Gastrocnemius medialis (tissue), 4 donors: ENCODE data around the gene KDM5B. TPM values are rescaled to one million over a fixed set of nuclear protein-coding genes. Genes with fewer than 3 reads are reported as not detected.

Source experiments
- ATAC-seq, 2 donors: fragments of 150-250 bp; one replicate each; pipeline ENCODE4 v1.9.1; 2016
- DNase-seq, 2 donors: peaks; one replicate each; pipeline ENCODE4 v3.0.0-alpha.2; 2019
- H3K27ac ChIP-seq, 4 donors: fragments of 200-600 bp; sonication (generic); 1 replicate in 1 of 4; 2 replicates in 3 of 4; pipeline ENCODE4 v1.5.1; 2016 to 2018; ENCODE audit warnings: mild to moderate bottlenecking in 2 of 4, moderate library complexity in 1 of 4
- H3K27me3 ChIP-seq, 3 donors: fragments of 200-600 bp; sonication (generic) in 2 of 3; 1 replicate in 1 of 3; 2 replicates in 2 of 3; pipeline versions ENCODE4 v1.5.1 to v1.6.0; 2016 to 2019; ENCODE audit warnings: mild to moderate bottlenecking in 1 of 3, moderate library complexity in 1 of 3
- H3K36me3 ChIP-seq, 2 donors: fragments of 200-600 bp; sonication (generic) in 1 of 2; one replicate each; pipeline ENCODE4 v1.5.1; 2017 to 2018
- H3K4me1 ChIP-seq, 2 donors: fragments of 200-600 bp; sonication (generic) in 1 of 2; one replicate each; pipeline ENCODE4 v1.5.1; 2016 to 2017; ENCODE audit warnings: mild to moderate bottlenecking in 2 of 2
- H3K4me3 ChIP-seq, 4 donors: fragments of 200-600 bp; sonication (generic) in 3 of 4; 1 replicate in 1 of 4; 2 replicates in 3 of 4; pipeline ENCODE4 v1.5.1; 2016 to 2019; ENCODE audit warnings: mild to moderate bottlenecking in 2 of 4
- H3K9me3 ChIP-seq, 3 donors: fragments of 200-600 bp; sonication (generic) in 2 of 3; 1 replicate in 1 of 3; 2 replicates in 2 of 3; pipeline ENCODE4 v1.5.1; 2016 to 2019
- POLR2A ChIP-seq, 2 donors: fragments of 450-650 bp; IDR thresholded peaks; one replicate each; pipeline ENCODE4 v1.6.1; 2017; ENCODE audit warnings: antibody characterized with exemption in 2 of 2, mild to moderate bottlenecking in 2 of 2, moderate library complexity in 2 of 2
- in situ Hi-C, 4 donors: fragments of 200-750 bp; cut with MboI; loops; one replicate each; pipeline versions ENCODE4 v1.15.0 to v1.8.0; 2017; ENCODE audit warnings: low sequenced_read_pairs in 4 of 4
- intact Hi-C: fragments of 100-400 bp; cut with DNase I; formaldehyde crosslinking; loops from one replicate; pipeline ENCODE4 v1.15.1; 2023; ENCODE audit warnings: low total_unique reads
- total RNA-seq, 4 donors: library from RNA; depleted of rRNA; stranded (reverse); fragments of >200 nt; gene quantifications; one replicate each; pipeline versions ENCODE4 v1.1.0 to v1.2.3, GENCODE V29; 2016
- TF ChIP-seq, protein P1 (sequence below), 5 experiments: fragments of 450-650 bp in 3 of 5; fragments of 200-600 bp in 2 of 5; sonication (generic) in 2 of 5; IDR thresholded peaks in 4 of 5; conservative IDR thresholded peaks in 1 of 5; 1 replicate in 4 of 5; 2 replicates in 1 of 5; pipeline ENCODE4 v1.5.1; 2016 to 2019; ENCODE audit warnings: antibody characterized with exemption in 5 of 5, mild to moderate bottlenecking in 3 of 5, moderate library complexity in 3 of 5

Gene KDM5B
- total RNA-seq, 4 donors from 2014 or later, result 10.7 to 17.1 (median 13.7) TPM

- no peak for DNase-seq
- H3K4me3 ChIP-seq, result no peak overlapping the region
- in situ Hi-C loops, result no loop called here
- no peak for TF ChIP-seq POLR2A (IDR thresholded peaks at IDR 0.05)
- TF ChIP-seq, protein P1, sequence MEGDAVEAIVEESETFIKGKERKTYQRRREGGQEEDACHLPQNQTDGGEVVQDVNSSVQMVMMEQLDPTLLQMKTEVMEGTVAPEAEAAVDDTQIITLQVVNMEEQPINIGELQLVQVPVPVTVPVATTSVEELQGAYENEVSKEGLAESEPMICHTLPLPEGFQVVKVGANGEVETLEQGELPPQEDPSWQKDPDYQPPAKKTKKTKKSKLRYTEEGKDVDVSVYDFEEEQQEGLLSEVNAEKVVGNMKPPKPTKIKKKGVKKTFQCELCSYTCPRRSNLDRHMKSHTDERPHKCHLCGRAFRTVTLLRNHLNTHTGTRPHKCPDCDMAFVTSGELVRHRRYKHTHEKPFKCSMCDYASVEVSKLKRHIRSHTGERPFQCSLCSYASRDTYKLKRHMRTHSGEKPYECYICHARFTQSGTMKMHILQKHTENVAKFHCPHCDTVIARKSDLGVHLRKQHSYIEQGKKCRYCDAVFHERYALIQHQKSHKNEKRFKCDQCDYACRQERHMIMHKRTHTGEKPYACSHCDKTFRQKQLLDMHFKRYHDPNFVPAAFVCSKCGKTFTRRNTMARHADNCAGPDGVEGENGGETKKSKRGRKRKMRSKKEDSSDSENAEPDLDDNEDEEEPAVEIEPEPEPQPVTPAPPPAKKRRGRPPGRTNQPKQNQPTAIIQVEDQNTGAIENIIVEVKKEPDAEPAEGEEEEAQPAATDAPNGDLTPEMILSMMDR (IDR thresholded peaks at IDR 0.05 in 4 of 5, conservative IDR thresholded peaks at IDR 0.05 in 1 of 5), result no peak
- no peaks in the 10 kb centered on the region for H3K9me3 ChIP-seq
- intact Hi-C loops, result no loop called here
- no peak overlapping the region for H3K27ac ChIP-seq
- H3K27me3 ChIP-seq, result no peaks in the 10 kb centered on the region
- H3K36me3 ChIP-seq, result no peaks in the 10 kb centered on the region
- no peaks in the 10 kb centered on the region for H3K4me1 ChIP-seq
- ATAC-seq, result no peak
Measured at GRCh38 chr1:202818819-202819218, 10.6 kb upstream of the KDM5B start.

DNA sequence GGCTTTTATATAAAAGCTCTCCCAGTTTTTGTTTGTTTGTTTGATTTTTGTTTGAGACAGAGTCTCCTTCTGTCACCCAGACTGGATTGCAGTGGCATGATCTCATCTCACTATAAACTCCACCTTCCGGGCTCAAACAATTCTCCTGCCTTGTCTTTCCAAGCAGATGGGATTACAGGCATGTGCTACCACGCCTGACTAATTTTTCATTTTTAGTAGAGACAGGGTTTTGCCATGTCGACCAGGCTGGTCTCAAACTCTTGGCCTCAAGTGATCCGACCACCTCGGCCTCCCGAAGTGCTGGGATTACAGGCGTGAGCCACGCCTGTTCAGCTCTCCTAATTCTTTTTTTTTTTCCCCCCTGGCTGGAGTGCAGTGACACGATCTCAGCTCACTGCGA is 6.9 kb upstream of the KDM5B start:
- DNase-seq, result no peak
- ATAC-seq, result no peak
- Histone ChIP-seq H3K27ac (no peak overlapping the region), H3K4me1 (peaks cover 0 to 3% of the 10 kb centered on the region in 2 donors), H3K9me3 (no peaks in the 10 kb centered on the region), H3K27me3 (no peaks in the 10 kb centered on the region), H3K36me3 (no peaks in the 10 kb centered on the region), H3K4me3 (no peak overlapping the region)
- intact Hi-C loops (no loop called here), in situ Hi-C loops (no loop called here)
- no peak for TF ChIP-seq POLR2A (IDR thresholded peaks at IDR 0.05)
- TF ChIP-seq, protein P1 (IDR thresholded peaks at IDR 0.05 in 4 of 5, conservative IDR thresholded peaks at IDR 0.05 in 1 of 5), result no peak

DNA sequence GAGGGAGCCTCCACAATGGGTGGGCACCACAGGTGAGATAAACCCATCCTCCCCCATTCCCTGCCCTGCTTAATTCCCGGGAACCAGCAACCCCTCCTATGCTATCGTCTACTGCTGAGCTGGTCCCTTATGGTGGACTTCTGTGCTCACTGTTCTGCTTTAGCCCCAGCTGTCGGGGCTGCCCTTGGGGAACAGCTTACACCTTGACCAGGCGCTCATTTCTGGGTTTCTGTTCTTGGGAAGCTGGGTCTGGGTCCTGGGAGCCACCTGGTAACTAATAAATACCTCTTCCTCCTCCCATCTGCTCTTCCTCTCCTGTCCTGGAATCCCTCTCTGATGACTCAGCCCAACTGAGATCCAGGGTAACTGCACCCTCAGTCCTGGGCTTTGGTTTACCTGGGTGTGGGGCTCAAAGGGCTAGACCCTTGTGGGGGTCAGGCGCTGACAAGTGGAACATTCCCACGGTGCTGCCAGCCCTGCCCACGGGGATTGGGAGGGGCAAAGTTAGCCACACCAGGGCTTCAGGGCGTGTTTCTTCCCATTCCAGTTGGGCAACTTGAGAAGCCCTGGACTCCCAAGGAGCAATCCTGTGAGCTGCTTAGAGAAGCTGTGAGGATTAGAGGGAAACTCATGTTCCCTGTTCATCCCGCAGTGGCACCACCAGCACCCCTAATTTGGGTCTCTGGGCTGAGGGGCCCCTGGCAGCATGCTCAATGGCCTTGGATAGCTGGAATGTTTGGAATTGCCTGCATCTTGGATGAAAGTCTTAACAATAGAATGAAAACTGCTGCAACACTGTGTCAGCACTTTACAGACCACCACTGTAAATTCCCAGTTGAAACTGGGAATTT is 4.2 kb upstream of the KDM5B start:
- no peak overlapping the region for H3K4me3 ChIP-seq
- intact Hi-C loops (no loop called here), in situ Hi-C loops (no loop called here)
- no peak for DNase-seq
- H3K27ac ChIP-seq, result no peak overlapping the region
- H3K4me1 ChIP-seq, result peaks cover 5% of the 10 kb centered on the region in 2 donors
- no peaks in the 10 kb centered on the region for H3K27me3 ChIP-seq
- no peak for ATAC-seq
- TF ChIP-seq, protein P1 (IDR thresholded peaks at IDR 0.05 in 4 of 5, conservative IDR thresholded peaks at IDR 0.05 in 1 of 5), result no peak
- TF ChIP-seq POLR2A (IDR thresholded peaks at IDR 0.05), result no peak
- no peaks in the 10 kb centered on the region for H3K9me3 ChIP-seq
- H3K36me3 ChIP-seq, result no peaks in the 10 kb centered on the region

GRCh38 chr1:202811296-202812175 is 3.3 kb upstream of the KDM5B start:
- ATAC-seq (no peak), DNase-seq (peak in 1 of 2 donors; percentile 3)
- Histone ChIP-seq H3K4me1 (peaks cover 9 to 11% of the 10 kb centered on the region in 2 donors), H3K4me3 (peak overlapping the region; percentile 69 to 94 (median 78)), H3K9me3 (no peaks in the 10 kb centered on the region), H3K27ac (peak overlapping the region in 3 of 4 donors; percentile 85 to 88 (median 86)), H3K36me3 (no peaks in the 10 kb centered on the region), H3K27me3 (no peaks in the 10 kb centered on the region)
- intact Hi-C loops (loop anchor here (2.0 kb wide), 2 partner anchors 115 to 195 kb away; partner anchors contain the start of genes KLHL12 and TMEM183A), in situ Hi-C loops (no loop called here)
- no peak for TF ChIP-seq POLR2A (IDR thresholded peaks at IDR 0.05)
- TF ChIP-seq, protein P1 (IDR thresholded peaks at IDR 0.05 in 4 of 5, conservative IDR thresholded peaks at IDR 0.05 in 1 of 5), result no peak
